AG08396 (cell line): ENCODE data around the gene DIPK2B.

ENCODE experiments used
- DNase-seq: peaks from one replicate; pipeline ENCODE4 v3.0.0; 2012; ENCODE audit warnings: low spot score, mixed read lengths

Gene DIPK2B

DNA sequence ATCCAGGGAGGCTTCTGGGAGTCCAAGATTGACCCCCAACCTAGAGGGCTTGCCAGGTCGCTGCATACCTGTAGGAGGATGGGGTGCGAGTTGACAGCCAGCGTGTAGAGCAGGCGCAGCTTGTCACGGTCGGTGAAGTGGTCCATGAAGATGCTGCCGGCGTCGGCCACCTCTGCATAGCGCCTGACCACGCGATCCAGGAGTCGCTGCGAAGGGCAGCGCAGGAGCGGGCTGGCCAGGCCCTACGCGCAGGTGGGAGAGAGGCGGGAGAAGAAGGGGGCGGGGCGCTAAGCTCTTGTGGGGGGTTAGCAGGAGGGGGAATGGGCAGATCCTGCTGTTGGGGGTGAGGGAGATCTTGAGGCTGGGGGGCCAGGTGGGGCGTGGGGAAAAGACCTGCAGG, 43.0 kb downstream of the DIPK2B start:
- DNase-seq, result no peak

DNA sequence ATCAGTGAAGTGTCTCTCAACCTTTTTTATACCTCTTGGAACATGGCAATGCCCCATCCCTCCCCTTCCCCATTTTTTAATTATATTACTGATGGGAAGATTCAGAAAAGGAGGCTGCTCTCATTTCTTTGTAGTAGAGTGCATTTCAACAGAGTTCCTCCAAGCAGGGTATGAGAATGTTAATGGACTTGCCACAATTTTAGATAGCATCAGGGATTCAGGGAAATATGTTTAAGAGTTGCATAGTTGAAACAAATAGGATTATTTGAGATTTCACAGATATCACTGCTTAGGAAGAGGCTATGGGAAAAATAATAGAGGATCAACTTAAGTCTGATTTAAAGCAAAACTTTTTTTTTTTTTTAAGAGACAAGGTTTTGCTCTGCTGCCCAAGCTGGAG, 46.2 kb downstream of the DIPK2B start:
- DNase-seq, result no peak

DNA sequence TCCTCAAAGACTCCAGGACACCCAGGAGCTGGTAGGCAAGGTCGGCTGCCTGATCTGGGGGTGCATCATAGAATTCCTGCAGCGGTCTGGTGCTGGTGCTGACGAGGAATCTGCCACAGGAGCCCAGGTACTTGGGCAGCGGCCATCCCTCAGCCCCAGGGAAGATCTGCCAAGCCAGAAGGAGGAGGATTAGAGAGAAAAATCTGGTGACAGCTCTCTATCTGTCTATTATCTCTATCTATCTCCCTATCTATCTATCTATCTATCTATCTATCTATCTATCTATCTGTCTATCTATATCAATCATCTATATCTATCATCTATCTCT, 46.7 kb downstream of the DIPK2B start:
- no peak for DNase-seq
